SU-DHL-6 (cell line): Measurements from ENCODE around the gene PLA1A.

ENCODE experiments used
- CTCF ChIP-seq: fragments of 200-600 bp; sonication (generic); IDR thresholded peaks from one replicate; pipeline ENCODE4 v1.5.1; 2017; ENCODE audit warnings: antibody characterized with exemption, mild to moderate bottlenecking, low read length, moderate library complexity; ENCODE audit not compliant: insufficient read depth, poor library complexity, severe bottlenecking
- EZH2phosphoT487 ChIP-seq: fragments of 200-600 bp; sonication (generic), shearing (Covaris generic); conservative IDR thresholded peaks from 2 replicates; pipeline ENCODE4 v1.6.1; 2018; ENCODE audit warnings: mild to moderate bottlenecking, antibody characterized with exemption, low read length, moderate library complexity, mixed read lengths

- no peak for TF ChIP-seq CTCF
- no peak for TF ChIP-seq EZH2phosphoT487
These were observed 38.9 kb upstream of the PLA1A start for GRCh38 chr3:119558626-119559317.
